ENCODE data around the gene POU2F3.

Gene POU2F3

DNA sequence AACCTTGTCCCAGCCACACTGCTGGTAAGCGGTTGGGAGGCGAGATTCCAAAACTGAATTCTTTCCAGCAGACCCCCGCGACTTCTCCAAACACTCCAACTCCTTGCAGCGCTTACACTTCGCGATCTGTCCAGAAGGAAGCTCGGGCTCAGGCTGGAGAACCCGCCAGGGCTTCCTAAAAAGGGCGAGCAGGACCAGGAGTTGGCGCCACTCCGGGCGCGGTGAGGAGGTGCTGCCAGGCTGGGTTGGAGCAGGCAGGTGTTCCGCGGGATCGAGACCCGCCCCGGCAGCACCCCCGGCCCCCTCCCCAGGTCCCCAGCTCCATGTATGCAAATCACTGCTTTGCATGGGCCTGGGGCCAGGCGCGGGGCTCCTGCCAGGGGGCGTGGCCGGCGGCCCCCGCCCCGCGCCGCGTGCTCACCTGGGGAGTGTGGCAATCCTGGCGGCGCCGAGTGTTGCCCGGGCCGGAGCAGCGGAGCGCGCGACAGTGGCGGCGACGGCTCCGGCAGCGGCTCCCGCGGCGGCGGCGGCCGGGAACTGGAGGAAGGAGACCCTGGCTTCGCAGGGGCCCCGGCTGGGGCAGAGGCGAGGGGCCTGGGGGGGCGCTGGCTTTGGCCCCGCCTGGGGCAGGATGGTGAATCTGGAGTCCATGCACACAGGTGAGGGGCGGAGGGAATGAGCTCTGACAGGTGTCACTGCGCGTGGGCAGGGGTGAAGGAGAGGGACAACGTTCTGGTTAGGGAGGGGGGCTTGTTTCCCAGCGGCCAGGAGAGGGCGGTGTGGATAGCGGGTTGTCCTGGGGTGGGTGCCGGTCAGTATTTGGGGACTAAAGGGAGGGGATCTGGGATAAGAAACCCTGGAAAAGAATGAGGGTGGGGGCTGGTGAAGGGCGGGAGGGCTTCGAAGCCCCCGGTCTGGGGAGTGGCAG, at the start of gene POU2F3:
Gene POU2F3, plus strand, starts transcription at position 428 of the 928 bp plus-strand sequence. Its CDS starts 204 bp downstream, at position 632.
- peak in 1 of 2 experiments; percentile 9 for DNase-seq

- no peak for DNase-seq
Measured at GRCh38 chr11:120191058-120191457, 48.9 kb upstream of the POU2F3 start.

GRCh38 chr11:120192831-120193625, 46.9 kb upstream of the POU2F3 start:
- DNase-seq = no peak

GRCh38 chr11:120194166-120194565, 45.8 kb upstream of the POU2F3 start:
- no peak for DNase-seq

GRCh38 chr11:120195601-120196320, 44.2 kb upstream of the POU2F3 start:
- DNase-seq = no peak

GRCh38 chr11:120196826-120197225, 43.1 kb upstream of the POU2F3 start:
- DNase-seq = no peak

DNA sequence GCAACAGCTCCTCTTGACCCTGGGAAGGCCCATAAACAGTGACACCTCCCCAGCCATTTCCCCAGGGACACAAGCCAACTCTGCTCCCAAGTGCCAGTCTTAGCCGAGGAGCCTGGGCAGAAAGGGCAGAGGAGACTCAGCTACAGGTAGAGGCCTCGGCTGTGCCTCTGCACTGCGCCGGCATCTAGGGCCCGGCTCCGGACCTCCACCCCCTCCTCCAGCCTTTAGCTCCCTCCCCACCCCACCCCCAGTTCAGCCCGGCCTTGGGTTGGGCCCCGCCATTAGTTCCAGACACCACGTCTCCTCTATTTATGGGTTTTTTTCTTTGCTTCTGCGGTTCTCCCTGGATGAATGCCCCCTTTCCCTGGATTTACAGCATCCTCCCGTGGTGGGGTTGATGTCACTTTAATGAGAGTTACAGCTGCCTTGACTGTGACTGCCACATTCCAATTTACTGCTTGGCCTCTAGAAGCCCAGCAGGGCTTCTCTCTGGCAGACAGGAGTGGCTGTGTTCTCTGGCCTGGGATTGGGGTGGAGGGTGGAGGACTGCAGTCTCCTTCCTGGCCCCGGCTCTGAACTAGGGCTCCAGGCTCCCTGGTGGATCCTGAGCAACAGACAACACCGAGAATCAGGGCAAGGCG, 42.6 kb upstream of the POU2F3 start:
- no peak for DNase-seq

- DNase-seq = no peak
Measured at GRCh38 chr11:120197977-120198376, 42.0 kb upstream of the POU2F3 start.

DNA sequence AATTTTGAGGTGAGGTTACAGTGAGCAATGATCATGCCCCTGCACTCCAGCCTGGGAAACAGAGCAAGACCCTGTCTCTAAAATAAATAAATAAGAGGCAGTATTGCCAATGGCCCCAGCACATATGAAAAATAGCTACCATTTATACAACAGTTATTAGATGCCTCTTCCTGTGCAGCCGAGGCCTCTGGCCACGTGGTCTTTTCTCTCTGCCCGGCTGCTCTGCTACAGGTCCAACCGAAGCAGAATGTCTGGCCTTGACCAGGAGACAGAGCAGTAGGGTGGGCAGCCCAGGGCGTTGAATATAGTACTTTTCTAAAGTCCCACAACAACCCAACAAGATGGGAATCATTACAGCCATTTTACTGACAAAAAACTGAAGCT, 41.5 kb upstream of the POU2F3 start:
- DNase-seq = no peak

GRCh38 chr11:120198787-120199469, 41.0 kb upstream of the POU2F3 start:
- no peak for DNase-seq

GRCh38 chr11:120199613-120200012, 40.3 kb upstream of the POU2F3 start:
- no peak for DNase-seq

DNA sequence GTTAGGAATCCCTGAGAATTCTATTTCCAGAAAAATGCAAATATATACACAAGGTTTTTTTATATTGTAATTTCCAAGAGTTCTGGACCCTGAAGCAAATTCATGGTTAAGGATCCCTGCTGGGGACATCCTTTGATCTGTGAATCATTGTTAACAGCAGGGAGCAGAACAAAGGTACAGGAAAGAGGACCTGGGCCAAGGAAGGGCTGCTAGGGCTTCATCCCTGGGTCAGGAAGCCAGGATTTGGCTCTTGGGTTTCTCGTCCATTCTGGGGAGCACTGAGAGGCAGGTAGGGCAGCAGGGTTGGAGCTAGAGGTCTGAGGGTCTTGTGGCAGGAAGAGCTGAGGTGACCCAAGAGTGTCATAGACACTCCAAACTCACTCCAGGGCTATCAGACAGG, 39.3 kb upstream of the POU2F3 start:
- DNase-seq = no peak

DNA sequence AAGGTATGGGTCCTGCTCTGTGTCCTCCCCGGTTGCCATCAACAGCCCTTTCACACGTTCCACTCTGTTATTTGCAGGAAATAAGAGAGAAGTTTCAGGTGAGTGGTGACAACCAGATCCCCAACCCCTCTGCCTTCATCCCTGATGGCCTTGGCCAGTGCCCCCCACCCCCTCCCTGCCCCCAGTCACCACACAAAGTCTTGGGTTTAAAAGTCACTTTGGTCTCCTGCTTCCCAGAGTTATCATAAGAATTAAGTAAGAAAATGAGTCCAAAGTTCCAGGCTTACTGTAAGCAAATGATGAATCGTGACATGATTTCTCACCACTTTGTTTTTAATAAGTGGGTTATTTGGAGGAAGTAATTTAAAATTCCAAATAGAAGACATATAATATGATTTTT, 38.3 kb upstream of the POU2F3 start:
- DNase-seq = no peak

DNA sequence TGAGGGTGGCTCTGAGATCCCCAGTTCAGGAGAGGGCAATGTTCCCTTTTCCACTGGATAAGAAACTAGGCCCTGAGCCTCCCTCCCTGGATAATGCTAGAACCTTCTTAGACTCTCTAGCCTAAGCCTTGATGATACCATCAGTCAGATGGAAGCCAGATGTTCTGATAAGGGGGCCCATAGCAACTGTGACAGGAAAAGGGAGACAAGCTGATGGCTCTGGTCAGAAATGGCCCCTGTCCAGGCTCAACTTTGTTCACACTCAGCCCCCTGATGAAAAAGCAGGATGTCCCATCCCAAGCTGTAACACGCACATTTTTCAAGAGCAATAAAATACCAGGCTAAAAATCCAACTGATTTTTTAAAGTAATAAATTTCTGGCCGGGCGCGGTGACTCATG, 36.3 kb upstream of the POU2F3 start:
- no peak for DNase-seq

DNA sequence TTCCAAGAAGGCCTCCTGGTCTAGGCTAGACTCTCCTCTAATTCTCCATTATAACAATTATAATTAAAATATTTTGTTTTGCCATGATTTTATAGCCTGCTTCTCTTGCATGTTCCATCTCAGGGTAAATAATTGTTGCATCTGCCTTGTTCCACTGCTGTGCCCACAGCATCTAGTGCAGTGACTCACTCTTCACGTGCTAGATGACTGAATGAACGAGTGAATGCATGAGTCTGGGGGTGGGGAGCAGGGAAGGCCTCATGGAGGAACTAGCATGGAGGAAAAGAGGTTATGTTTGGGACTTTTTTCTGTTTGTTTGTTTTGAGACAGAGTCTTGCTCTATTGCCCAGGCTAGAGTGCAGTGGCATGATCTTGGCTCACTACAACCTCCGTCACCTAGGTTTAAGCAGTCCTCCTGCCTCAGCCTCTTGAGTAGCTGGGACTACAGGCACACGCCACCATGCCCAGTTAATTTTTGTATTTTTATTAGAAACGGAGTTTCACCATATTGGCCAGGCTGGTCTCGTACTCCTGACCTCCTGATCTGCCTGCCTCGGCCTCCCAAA, 34.3 kb upstream of the POU2F3 start:
- no peak for DNase-seq

GRCh38 chr11:120207512-120207911, 32.4 kb upstream of the POU2F3 start:
- DNase-seq = no peak

- DNase-seq = no peak
Measured at GRCh38 chr11:120208001-120208441, 31.9 kb upstream of the POU2F3 start.

DNA sequence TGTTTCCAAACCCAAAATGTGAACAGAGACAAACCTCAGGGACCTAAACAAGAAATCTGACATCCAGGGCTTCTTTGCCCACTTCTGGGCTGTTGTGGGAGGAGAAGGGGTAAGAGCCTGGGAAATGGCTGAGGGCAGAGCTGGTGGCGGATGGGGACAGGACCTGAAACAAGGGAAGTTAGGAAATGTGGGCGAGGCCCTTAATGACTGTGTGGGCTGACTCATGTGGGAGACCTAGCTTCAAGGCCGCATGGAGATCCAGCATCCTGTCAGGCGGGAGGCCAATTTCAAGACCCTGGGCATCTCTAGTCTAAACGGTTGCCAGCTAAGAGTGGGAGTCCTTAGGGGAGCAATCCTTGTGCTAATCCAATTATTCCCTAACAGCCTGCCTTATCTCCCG, 31.2 kb upstream of the POU2F3 start:
- DNase-seq = peak in 1 of 2 experiments; percentile 68

GRCh38 chr11:120209746-120210625, 30.0 kb upstream of the POU2F3 start:
- peak; percentile 58 to 72 for DNase-seq
